H9 (cell line): ENCODE measurements around the gene P2RX6. TPM values are rescaled to one million over a fixed set of nuclear protein-coding genes. Genes with fewer than 3 reads are reported as not detected.

Experiments used
- DNase-seq: peaks from one replicate; pipeline ENCODE4 v3.0.0-alpha.2; 2017
- H2AFZ ChIP-seq: one replicate; pipeline ENCODE4 v1.6.1; 2013; ENCODE audit warnings: mild to moderate bottlenecking, low read length, control low read depth, moderate library complexity
- H2AK5ac ChIP-seq: 2 replicates; pipeline ENCODE4 v1.6.1; 2013; ENCODE audit warnings: low read length, control low read depth, mixed read lengths; ENCODE audit not compliant: insufficient read length
- H2BK120ac ChIP-seq: one replicate; pipeline ENCODE4 v1.6.1; 2013; ENCODE audit warnings: low read depth, mild to moderate bottlenecking, low read length, control low read depth, inconsistent platforms; ENCODE audit not compliant: poor library complexity, severe bottlenecking
- H2BK12ac ChIP-seq: 2 replicates; pipeline ENCODE4 v1.6.1; 2013; ENCODE audit warnings: low read length, control low read depth, mixed read lengths, low read depth; ENCODE audit not compliant: insufficient read length
- H2BK15ac ChIP-seq: 2 replicates; pipeline ENCODE4 v1.6.1; 2013; ENCODE audit warnings: low read depth, low read length, control low read depth
- H2BK20ac ChIP-seq: one replicate; pipeline ENCODE4 v1.6.1; 2013; ENCODE audit warnings: low read depth, mild to moderate bottlenecking, low read length, control low read depth, inconsistent platforms; ENCODE audit not compliant: poor library complexity, severe bottlenecking
- H2BK5ac ChIP-seq: 2 replicates; pipeline ENCODE4 v1.6.1; 2013; ENCODE audit warnings: low read length, control low read depth, mixed read lengths; ENCODE audit not compliant: insufficient read length
- H3K14ac ChIP-seq: 2 replicates; pipeline ENCODE4 v1.6.1; 2013; ENCODE audit warnings: low read length, control low read depth; ENCODE audit not compliant: insufficient read depth
- H3K18ac ChIP-seq: 2 replicates; pipeline ENCODE4 v1.6.1; 2013; ENCODE audit warnings: low read depth, mild to moderate bottlenecking, mixed read lengths, low read length, control low read depth; ENCODE audit not compliant: insufficient read length
- H3K23ac ChIP-seq: 2 replicates; pipeline ENCODE4 v1.6.1; 2013; ENCODE audit warnings: low read length, control low read depth, mixed read lengths, low read depth; ENCODE audit not compliant: insufficient read length
- H3K23me2 ChIP-seq: 2 replicates; pipeline ENCODE4 v1.6.1; 2013; ENCODE audit warnings: low read depth, mild to moderate bottlenecking, mixed read lengths, low read length, control low read depth; ENCODE audit not compliant: insufficient read length, poor library complexity, severe bottlenecking
- H3K27ac ChIP-seq: 2 replicates; pipeline ENCODE4 v1.5.1; 2013; ENCODE audit warnings: low read length, control low read depth, mixed read lengths, low read depth; ENCODE audit not compliant: insufficient read length
- H3K27me3 ChIP-seq: 2 replicates; pipeline ENCODE4 v1.6.1; 2013; ENCODE audit warnings: low read length, control low read depth, inconsistent platforms; ENCODE audit not compliant: insufficient read depth
- H3K4ac ChIP-seq: 2 replicates; pipeline ENCODE4 v1.6.1; 2013; ENCODE audit warnings: low read depth, mild to moderate bottlenecking, control low read depth, inconsistent platforms, low read length, moderate library complexity
- H3K4me1 ChIP-seq: 2 replicates; pipeline ENCODE4 v1.6.1; 2013; ENCODE audit warnings: low read length, control low read depth, inconsistent platforms; ENCODE audit not compliant: insufficient read depth
- H3K4me2 ChIP-seq: 2 replicates; pipeline ENCODE4 v1.6.1; 2013; ENCODE audit warnings: low read length, control low read depth, mixed read lengths; ENCODE audit not compliant: insufficient read length, insufficient read depth
- H3K56ac ChIP-seq: 2 replicates; pipeline ENCODE4 v1.6.1; 2013; ENCODE audit warnings: low read depth, mild to moderate bottlenecking, mixed read lengths, low read length, control low read depth; ENCODE audit not compliant: insufficient read length
- H3K79me1 ChIP-seq: 2 replicates; pipeline ENCODE4 v1.6.1; 2013; ENCODE audit warnings: low read depth, mild to moderate bottlenecking, moderate library complexity, low read length, control low read depth, inconsistent platforms; ENCODE audit not compliant: insufficient read depth, poor library complexity, severe bottlenecking
- H3K79me2 ChIP-seq: 2 replicates; pipeline ENCODE4 v1.6.1; 2013; ENCODE audit warnings: low read length, control low read depth, inconsistent platforms; ENCODE audit not compliant: insufficient read depth
- H3K9ac ChIP-seq: 2 replicates; pipeline ENCODE4 v1.6.1; 2013; ENCODE audit warnings: low read length, control low read depth, mixed read lengths; ENCODE audit not compliant: insufficient read length; ENCODE audit errors: extremely low read depth
- H3K9me3 ChIP-seq: one replicate; pipeline ENCODE4 v1.6.1; 2013; ENCODE audit warnings: low read depth, low read length, inconsistent platforms; ENCODE audit not compliant: control insufficient read depth
- H3T11ph ChIP-seq: one replicate; pipeline ENCODE4 v1.6.1; 2013; ENCODE audit warnings: mild to moderate bottlenecking, low read length, control low read depth, inconsistent platforms
- H4K20me1 ChIP-seq: one replicate; pipeline ENCODE4 v1.6.1; 2013; ENCODE audit not compliant: control insufficient read depth, insufficient read length, insufficient read depth
- H4K5ac ChIP-seq: 2 replicates; pipeline ENCODE4 v1.6.1; 2013; ENCODE audit warnings: low read depth, mild to moderate bottlenecking, mixed read lengths, low read length, control low read depth; ENCODE audit not compliant: insufficient read length
- H4K8ac ChIP-seq: replicated peaks from 2 replicates; pipeline ENCODE4 v1.6.1; 2013; ENCODE audit warnings: low read length, control low read depth, mixed read lengths, low read depth; ENCODE audit not compliant: insufficient read length
- H4K91ac ChIP-seq: 2 replicates; pipeline ENCODE4 v1.6.1; 2013; ENCODE audit warnings: low read depth, mild to moderate bottlenecking, moderate library complexity, mixed read lengths, low read length, control low read depth; ENCODE audit not compliant: insufficient read length
- H3K27ac Mint-ChIP-seq, 3 experiments: 2 replicates in 2 of 3; 3 replicates in 1 of 3; pipeline ENCODE4 v1.8.0; 2020 to 2021; ENCODE audit warnings: mixed read lengths in 3 of 3, mild to moderate bottlenecking in 1 of 3, moderate library complexity in 1 of 3
- H3K27me3 Mint-ChIP-seq: 2 replicates; pipeline ENCODE4 v1.8.0; 2021; ENCODE audit warnings: low read depth, mild to moderate bottlenecking, moderate library complexity, mixed read lengths
- H3K36me3 Mint-ChIP-seq, 3 experiments: 2 replicates in 2 of 3; 3 replicates in 1 of 3; pipeline ENCODE4 v1.8.0; 2020 to 2021; ENCODE audit warnings: low read depth in 3 of 3, mixed read lengths in 3 of 3; ENCODE audit not compliant: insufficient read depth in 1 of 3
- H3K4me1 Mint-ChIP-seq, 2 experiments: 2 replicates each; pipeline ENCODE4 v1.8.0; 2020; ENCODE audit warnings: mixed read lengths in 2 of 2
- H3K4me3 Mint-ChIP-seq, 2 experiments: 2 replicates in 1 of 2; 3 replicates in 1 of 2; pipeline ENCODE4 v1.8.0; 2020 to 2021; ENCODE audit warnings: mild to moderate bottlenecking in 2 of 2, mixed read lengths in 2 of 2, moderate library complexity in 1 of 2
- H3K9me3 Mint-ChIP-seq, 2 experiments: 2 replicates in 1 of 2; 3 replicates in 1 of 2; pipeline ENCODE4 v1.8.0; 2020; ENCODE audit warnings: mild to moderate bottlenecking in 2 of 2, mixed read lengths in 2 of 2, moderate library complexity in 1 of 2
- CTCF ChIP-seq: fragments of 200-600 bp; sonication (generic); conservative IDR thresholded peaks from 3 replicates; pipeline ENCODE4 v1.8.0; 2021; ENCODE audit warnings: antibody characterized with exemption, mild to moderate bottlenecking
- WGBS: extraction: QIAGEN DNeasy Blood & Tissue Kit; methylation state at CpG from one replicate; pipeline ENCODE4 v1.1.7; 2013; ENCODE audit warnings: missing lambda C conversion rate, low lambda C conversion rate, mixed read lengths; ENCODE audit not compliant: insufficient read length; ENCODE audit errors: extremely low coverage; 5-methylcytosine and 5-hydroxymethylcytosine counted together
- total RNA-seq: library from RNA; stranded (reverse); gene quantifications from 2 replicates; pipeline ENCODE4 v1.2.1, GENCODE V29; 2021

P2RX6 gene
- total RNA-seq, 1 experiment from 2014 or later = not detected

GRCh38 chr22:20977516-20978170 is 37.3 kb upstream of the P2RX6 start:
- Histone ChIP-seq H2BK20ac (no peak overlapping the region), H2AFZ (no peak overlapping the region), H3K4ac (no peak overlapping the region), H3K9ac (no peak overlapping the region), H3K56ac (no peak overlapping the region), H3K18ac (no peak overlapping the region), H3K27me3 (no peaks in the 10 kb centered on the region; the same call in 1 of the 2 replicates), H3K14ac (no peak overlapping the region), H3T11ph (no peak overlapping the region), H3K23ac (no peak overlapping the region), H2AK5ac (no peak overlapping the region), H3K4me2 (no peak overlapping the region), H2BK5ac (no peak overlapping the region), H3K9me3 (no peaks in the 10 kb centered on the region), H3K79me1 (no peaks in the 10 kb centered on the region), H3K4me1 (no peaks in the 10 kb centered on the region), H4K5ac (no peak overlapping the region), H3K79me2 (no peaks in the 10 kb centered on the region), H4K8ac (no peak overlapping the region), H3K23me2 (peaks cover 11% of the 10 kb centered on the region), H2BK120ac (no peak overlapping the region), H3K27ac (no peak overlapping the region), H4K20me1 (no peaks in the 10 kb centered on the region), H2BK12ac (no peak overlapping the region), H2BK15ac (no peak overlapping the region), H4K91ac (no peak overlapping the region)
- H3K27ac Mint-ChIP-seq = no peak overlapping the region
- no peak for TF ChIP-seq CTCF
- DNase-seq = no peak
- H3K9me3 Mint-ChIP-seq = peaks cover 13 to 15% of the 10 kb centered on the region in 2 experiments
- H3K4me3 Mint-ChIP-seq = no peak overlapping the region
- no CpG with 5 or more reads among the region's 17 CpGs for WGBS
- H3K4me1 Mint-ChIP-seq = peaks cover 27 to 31% of the 10 kb centered on the region in 2 experiments
- peaks cover 0 to 8% (median 4%) of the 10 kb centered on the region in 3 experiments; a peak in 4 of 7 replicates for H3K36me3 Mint-ChIP-seq
- H3K27me3 Mint-ChIP-seq = peaks cover 72% of the 10 kb centered on the region
